Measurements from ENCODE around the gene TTN.

Gene TTN

GRCh38 chr2:178517496-178517895, 289.7 kb downstream of the TTN start:
- no peak for DNase-seq (ENCODE audit: low read depth)
- no peak overlapping the region for H3K4me3 ChIP-seq (ENCODE audit: low read depth, low read length)

- peak; percentile 23 for DNase-seq (ENCODE audit: low read depth)
- no peak overlapping the region for H3K4me3 ChIP-seq (ENCODE audit: low read depth, low read length)
Measured at GRCh38 chr2:178514664-178515063, 292.6 kb downstream of the TTN start.

- no peak overlapping the region for H3K4me3 ChIP-seq (ENCODE audit: low read depth, low read length)
- DNase-seq (ENCODE audit: low read depth), result peak; percentile 4
Measured at GRCh38 chr2:178513876-178514275, 293.3 kb downstream of the TTN start.

- DNase-seq (ENCODE audit: low read depth), result peak; percentile 9
- no peak overlapping the region for H3K4me3 ChIP-seq (ENCODE audit: low read depth, low read length)
Measured at GRCh38 chr2:178512484-178512883, 294.7 kb downstream of the TTN start.

GRCh38 chr2:178510384-178510783, 296.8 kb downstream of the TTN start:
- no peak overlapping the region for H3K4me3 ChIP-seq (ENCODE audit: low read depth, low read length)
- no peak for DNase-seq (ENCODE audit: low read depth)

GRCh38 chr2:178508646-178509045, 298.6 kb downstream of the TTN start:
- DNase-seq (ENCODE audit: low read depth), result no peak

GRCh38 chr2:178506949-178507348, 300.3 kb downstream of the TTN start:
- no peak overlapping the region for H3K4me3 ChIP-seq (ENCODE audit: low read depth, low read length)
- DNase-seq (ENCODE audit: low read depth), result no peak

More at GRCh38 chr2:178508646-178509045, 298.6 kb downstream of the TTN start:
- H3K4me3 ChIP-seq (ENCODE audit: low read depth, low read length), result no peak overlapping the region

- no peak overlapping the region for H3K4me3 ChIP-seq (ENCODE audit: low read depth, low read length)
- DNase-seq (ENCODE audit: low read depth), result no peak
Measured at GRCh38 chr2:178506524-178506923, 300.7 kb downstream of the TTN start.

GRCh38 chr2:178506101-178506500, 301.1 kb downstream of the TTN start:
- no peak for DNase-seq (ENCODE audit: low read depth)
- no peak overlapping the region for H3K4me3 ChIP-seq (ENCODE audit: low read depth, low read length)

- DNase-seq (ENCODE audit: low read depth), result no peak
- H3K4me3 ChIP-seq (ENCODE audit: low read depth, low read length), result no peak overlapping the region
Measured at GRCh38 chr2:178502751-178503150, 304.5 kb downstream of the TTN start.

- no peak overlapping the region for H3K4me3 ChIP-seq (ENCODE audit: low read depth, low read length)
- no peak for DNase-seq (ENCODE audit: low read depth)
Measured at GRCh38 chr2:178499640-178500039, 307.6 kb downstream of the TTN start.

- no peak overlapping the region for H3K4me3 ChIP-seq (ENCODE audit: low read depth, low read length)
- DNase-seq (ENCODE audit: low read depth), result no peak
Measured at GRCh38 chr2:178498137-178498536, 309.1 kb downstream of the TTN start.

GRCh38 chr2:178496049-178496448, 311.2 kb downstream of the TTN start:
- no peak overlapping the region for H3K4me3 ChIP-seq (ENCODE audit: low read depth, low read length)
- no peak for DNase-seq (ENCODE audit: low read depth)

- H3K4me3 ChIP-seq (ENCODE audit: low read depth, low read length), result no peak overlapping the region
- DNase-seq (ENCODE audit: low read depth), result no peak
Measured at GRCh38 chr2:178491612-178492011, 315.6 kb downstream of the TTN start.

- H3K4me3 ChIP-seq (ENCODE audit: low read depth, low read length), result no peak overlapping the region
- no peak for DNase-seq (ENCODE audit: low read depth)
Measured at GRCh38 chr2:178485356-178485755, 321.9 kb downstream of the TTN start.

- DNase-seq (ENCODE audit: low read depth), result no peak
- H3K4me3 ChIP-seq (ENCODE audit: low read depth, low read length), result no peak overlapping the region
Measured at GRCh38 chr2:178484245-178485041, 322.8 kb downstream of the TTN start.

GRCh38 chr2:178482437-178482836, 324.8 kb downstream of the TTN start:
- no peak overlapping the region for H3K4me3 ChIP-seq (ENCODE audit: low read depth, low read length)
- no peak for DNase-seq (ENCODE audit: low read depth)

GRCh38 chr2:178480227-178481181, 326.7 kb downstream of the TTN start, which contains the start of gene PLEKHA3:
Gene PLEKHA3 (plus strand): TSS chr2:178480457. CDS start chr2:178480870, 413 bp downstream.
- H3K4me3 ChIP-seq (ENCODE audit: low read depth, low read length), result peak within 1 kb of the TSS; percentile 79
- DNase-seq (ENCODE audit: low read depth), result peak; percentile 89

- peak overlapping the region; percentile 79 for H3K4me3 ChIP-seq (ENCODE audit: low read depth, low read length)
- no peak for DNase-seq (ENCODE audit: low read depth)
Measured at GRCh38 chr2:178479758-178480226, 327.4 kb downstream of the TTN start.

- DNase-seq (ENCODE audit: low read depth), result no peak
- H3K4me3 ChIP-seq (ENCODE audit: low read depth, low read length), result peak overlapping the region; percentile 86
Measured at GRCh38 chr2:178479275-178479616, 328.0 kb downstream of the TTN start.

All from skeletal muscle cell (primary cell).